GM13976 (cell line): ENCODE data around the gene MED13L.

ENCODE experiments used
- DNase-seq: peaks from one replicate; pipeline ENCODE4 v3.0.0; 2012; ENCODE audit warnings: low spot score
- CTCF ChIP-seq: IDR thresholded peaks from 2 replicates; pipeline ENCODE4 v1.5.1; 2012; ENCODE audit warnings: borderline replicate concordance, mild to moderate bottlenecking; ENCODE audit not compliant: insufficient read depth; ENCODE audit errors: extremely low read depth, missing control alignments, control extremely low read depth
- in situ Hi-C: fragments of 300-500 bp; cut with MboI; formaldehyde crosslinking; loops from one replicate; pipeline ENCODE4 v1.12.0; 2022; ENCODE audit warnings: low sequenced_read_pairs, mixed read lengths, inconsistent platforms; ENCODE audit not compliant: unreplicated experiment

The MED13L gene

GRCh38 chr12:115973968-115974724, 303.3 kb downstream of the MED13L start:
- in situ Hi-C loops: no loop called here
- no peak for DNase-seq

GRCh38 chr12:115973066-115973465, 304.4 kb downstream of the MED13L start:
- TF ChIP-seq CTCF: no peak
- no peak for DNase-seq
- in situ Hi-C loops: no loop called here

More at GRCh38 chr12:115973968-115974724, 303.3 kb downstream of the MED13L start:
- no peak for TF ChIP-seq CTCF

- TF ChIP-seq CTCF: no peak
- in situ Hi-C loops: no loop called here
- no peak for DNase-seq
These were observed 305.3 kb downstream of the MED13L start for GRCh38 chr12:115972241-115972640.

- in situ Hi-C loops: no loop called here
- DNase-seq: no peak
- TF ChIP-seq CTCF: no peak
These were observed 309.3 kb downstream of the MED13L start for GRCh38 chr12:115968211-115968610.

GRCh38 chr12:115966376-115966775, 311.1 kb downstream of the MED13L start:
- in situ Hi-C loops: no loop called here
- no peak for DNase-seq
- TF ChIP-seq CTCF: no peak

GRCh38 chr12:115964626-115965025, 312.9 kb downstream of the MED13L start:
- no peak for TF ChIP-seq CTCF
- no peak for DNase-seq
- in situ Hi-C loops: no loop called here
